Tongue (tissue), 2 donors: ENCODE measurements around the gene RCOR1. TPM values are rescaled to one million over a fixed set of nuclear protein-coding genes. Genes with fewer than 3 reads are reported as not detected.
"Not testable (repeated sequence)": the region's sequence is repeated elsewhere in the genome, so short reads cannot be mapped to it uniquely, and the experiment has no call there.

Experiments used
- DNase-seq: peaks from one replicate; pipeline ENCODE4 v3.0.0-alpha.2; 2015
- total RNA-seq: library from RNA; depleted of rRNA; stranded (reverse); fragments of >200 nt; gene quantifications from one replicate; pipeline ENCODE4 v1.2.3, GENCODE V29; 2014

The RCOR1 gene
- total RNA-seq, 1 donor from 2014 or later: 25.4 TPM

GRCh38 chr14:102629808-102630350, 37.4 kb downstream of the RCOR1 start:
- no peak for DNase-seq

- no peak for DNase-seq
Observed at GRCh38 chr14:102630405-102630804, 38.0 kb downstream of the RCOR1 start.

DNA sequence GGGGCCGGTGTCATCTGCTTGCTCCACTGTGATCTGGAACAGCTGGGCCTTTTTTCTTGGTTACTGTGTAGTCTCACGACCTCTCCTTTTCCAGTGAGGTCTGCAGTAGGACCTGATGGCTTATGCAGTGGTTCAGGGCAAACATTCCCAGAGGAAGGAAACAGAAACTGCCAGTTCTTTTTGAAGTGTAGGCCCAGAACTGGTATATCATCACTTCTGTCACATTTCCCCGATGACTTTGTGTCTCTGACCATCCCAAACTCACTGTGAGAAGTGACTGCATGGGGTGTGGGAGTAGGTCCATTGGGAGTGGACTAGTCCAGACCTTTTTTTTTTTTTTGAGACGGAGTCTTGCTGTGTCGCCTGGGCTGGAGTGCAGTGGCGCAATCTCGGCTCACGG, 38.4 kb downstream of the RCOR1 start:
- no peak for DNase-seq

DNA sequence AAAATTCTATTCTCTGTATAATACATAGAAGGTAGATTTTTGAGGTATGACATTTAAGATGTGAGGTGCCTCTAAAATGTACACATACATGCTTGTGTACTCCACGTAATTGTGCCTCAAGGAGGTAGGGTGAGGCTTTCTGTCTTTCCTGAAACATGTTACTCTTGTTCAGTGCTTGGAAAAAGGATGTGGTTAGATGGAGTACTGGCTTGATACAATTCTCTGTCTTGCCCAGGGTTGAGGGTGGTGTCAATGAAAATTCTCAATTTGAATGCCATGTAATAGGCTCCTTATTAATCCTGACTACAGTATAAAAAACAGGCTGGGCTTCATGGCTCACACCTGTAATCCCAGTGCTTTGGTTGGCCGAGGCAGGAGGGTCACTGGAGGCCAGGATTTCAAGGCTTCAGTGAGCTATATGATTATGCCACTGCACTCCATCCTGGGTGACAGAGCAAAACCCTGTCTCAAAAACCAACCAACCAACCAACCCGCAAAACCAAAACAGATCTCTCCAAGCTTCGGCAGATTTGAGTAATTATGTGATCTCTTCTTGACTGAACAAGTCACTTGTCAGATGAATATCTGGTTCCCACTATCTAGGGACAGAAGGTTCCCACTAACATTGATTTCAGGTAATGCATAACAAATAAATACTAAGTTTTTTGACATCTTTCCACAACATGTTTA, 41.6 kb downstream of the RCOR1 start:
- no peak for DNase-seq

- DNase-seq: not testable (repeated sequence)
Observed at GRCh38 chr14:102639611-102640010, 47.2 kb downstream of the RCOR1 start.

- DNase-seq: no peak
Observed at GRCh38 chr14:102644523-102644922, 52.1 kb downstream of the RCOR1 start.

GRCh38 chr14:102645746-102646440, 53.4 kb downstream of the RCOR1 start:
- no peak for DNase-seq

GRCh38 chr14:102646615-102647014, 54.2 kb downstream of the RCOR1 start:
- DNase-seq: no peak

- DNase-seq: no peak
Observed at GRCh38 chr14:102652194-102652593, 59.7 kb downstream of the RCOR1 start.

GRCh38 chr14:102654298-102654697, 61.8 kb downstream of the RCOR1 start:
- DNase-seq: no peak

DNA sequence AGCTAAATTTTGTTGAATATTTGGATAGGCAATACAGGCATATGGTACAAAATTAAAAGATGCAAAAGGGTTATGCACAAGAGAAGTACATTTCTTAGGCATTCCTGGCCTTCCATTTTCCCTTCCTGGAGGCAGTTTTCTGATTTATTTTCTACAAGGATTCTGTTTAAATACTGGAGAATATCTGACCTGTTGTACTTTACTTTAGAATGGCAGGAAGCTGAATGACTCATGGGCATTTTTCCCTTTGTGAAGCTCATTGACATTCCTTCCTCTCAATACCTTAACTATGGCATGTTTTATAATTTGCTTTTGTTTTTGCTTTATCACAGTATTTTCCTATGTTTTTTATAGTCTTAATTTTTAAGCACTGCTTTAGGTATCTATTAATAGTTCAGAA, 62.7 kb downstream of the RCOR1 start:
- no peak for DNase-seq

GRCh38 chr14:102659797-102660196, 67.3 kb downstream of the RCOR1 start:
- no peak for DNase-seq

DNA sequence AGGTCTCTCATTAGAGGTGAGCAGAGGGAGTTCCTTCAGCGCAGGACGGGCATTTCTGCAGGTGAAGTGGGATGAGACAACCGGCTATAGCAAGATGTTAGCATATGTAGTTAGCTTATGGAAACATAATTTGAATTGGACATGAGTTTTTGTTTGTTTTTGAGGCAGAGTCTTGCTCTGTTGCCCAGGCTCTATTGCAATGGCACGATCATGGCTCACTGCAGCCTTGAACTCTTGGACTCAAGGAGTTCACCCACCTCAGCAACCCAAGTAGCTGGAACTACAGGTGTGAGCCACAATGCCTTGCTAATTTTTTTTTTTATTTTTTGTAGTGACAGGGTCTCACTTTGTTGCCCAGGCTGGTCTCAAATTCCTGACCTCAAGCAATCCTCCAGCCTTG, 69.2 kb downstream of the RCOR1 start:
- no peak for DNase-seq

- DNase-seq: no peak
Observed at GRCh38 chr14:102662636-102663430, 70.4 kb downstream of the RCOR1 start.

GRCh38 chr14:102663440-102663839, 71.0 kb downstream of the RCOR1 start:
- DNase-seq: no peak

DNA sequence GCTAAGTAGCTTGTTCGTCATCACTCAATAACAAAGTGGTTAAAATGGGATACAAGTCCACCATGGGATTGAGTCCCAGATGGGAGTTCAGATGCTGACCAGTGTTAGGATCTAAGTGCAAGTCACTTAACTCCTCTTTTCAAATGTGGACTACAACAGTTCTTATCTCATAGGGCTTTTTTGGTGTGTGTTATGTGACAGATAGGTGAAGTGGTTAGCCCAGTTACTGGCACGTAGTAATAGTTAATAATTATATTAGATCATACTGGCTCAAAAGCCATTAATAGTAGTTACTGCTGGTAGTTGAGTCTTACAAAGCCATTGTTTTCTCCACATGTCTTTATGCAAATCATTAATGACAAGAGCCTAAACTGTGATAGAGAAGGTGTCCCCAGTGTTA, 73.2 kb downstream of the RCOR1 start:
- DNase-seq: no peak

- no peak for DNase-seq
Observed at GRCh38 chr14:102666635-102667034, 74.2 kb downstream of the RCOR1 start.

- no peak for DNase-seq
Observed at GRCh38 chr14:102667703-102668102, 75.3 kb downstream of the RCOR1 start.

GRCh38 chr14:102668291-102668873, 75.9 kb downstream of the RCOR1 start:
- DNase-seq: no peak

GRCh38 chr14:102671410-102671809, 79.0 kb downstream of the RCOR1 start:
- no peak for DNase-seq

- DNase-seq: no peak
Observed at GRCh38 chr14:102672410-102672960, 80.0 kb downstream of the RCOR1 start.

DNA sequence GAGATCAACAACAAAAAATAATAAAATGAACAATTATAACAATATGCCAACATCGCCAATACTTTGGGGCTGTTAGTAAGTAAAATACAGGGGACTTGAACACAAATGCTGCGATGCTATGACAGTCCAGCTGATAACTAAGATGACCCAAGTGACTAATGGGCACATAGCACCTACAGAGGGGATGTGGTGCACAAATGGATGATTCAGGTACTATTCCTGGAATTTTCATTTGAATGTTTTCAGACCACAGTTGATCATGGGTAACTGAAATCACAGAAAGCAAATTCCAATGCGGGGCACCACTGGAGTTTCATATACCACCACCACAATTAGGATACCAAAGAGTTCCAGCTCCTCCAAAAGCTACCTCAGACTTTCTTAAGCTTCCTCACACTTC, 82.9 kb downstream of the RCOR1 start:
- DNase-seq: no peak
